NT2/D1 (cell line): ENCODE results near the gene ZMAT5.

Experiments used
- SUZ12 ChIP-seq: IDR thresholded peaks from 2 replicates; pipeline ENCODE4 v1.6.1; 2011; ENCODE audit not compliant: insufficient read length, insufficient read depth; ENCODE audit errors: extremely low read depth
- YY1 ChIP-seq: IDR thresholded peaks from 2 replicates; pipeline ENCODE4 v1.6.1; 2011; ENCODE audit not compliant: insufficient read length, insufficient read depth
- ZNF274 ChIP-seq: IDR thresholded peaks from 2 replicates; pipeline ENCODE4 v1.6.1; 2011; ENCODE audit warnings: mild to moderate bottlenecking, low read depth, low read length

- TF ChIP-seq ZNF274 = no peak
- TF ChIP-seq SUZ12 = no peak
- no peak for TF ChIP-seq YY1
Measured at GRCh38 chr22:29798801-29799200, 32.0 kb upstream of the ZMAT5 start.
